ENCODE data around the gene PLCB1. TPM values are rescaled to one million over a fixed set of nuclear protein-coding genes. Genes with fewer than 3 reads are reported as not detected.

Gene PLCB1
- total and polyA plus RNA-seq, 2 experiments from 2014 or later = 14.9 to 20.7 TPM

GRCh38 chr20:8172191-8172590, 40.1 kb downstream of the PLCB1 start:
- no peak for ATAC-seq
- Mint-ChIP-seq H3K4me1 (peaks cover 8% of the 10 kb centered on the region; the same call in 2 of the 3 replicates), H3K9me3 (no peaks in the 10 kb centered on the region), H3K36me3 (ENCODE audit: low read depth) (no peaks in the 10 kb centered on the region), H3K4me3 (no peak overlapping the region), H3K27me3 (ENCODE audit: insufficient read depth, low read depth, poor library complexity) (no peaks in the 10 kb centered on the region), H3K27ac (no peak overlapping the region)
- H3K27ac ChIP-seq (ENCODE audit: low read depth) = no peak overlapping the region
- no peak overlapping the region for H3K4me3 ChIP-seq
- no peaks in the 10 kb centered on the region; the same call in 1 of the 2 replicates for H3K9me2 ChIP-seq (ENCODE audit: insufficient read depth)
- H4K20me1 ChIP-seq (replicated peaks; ENCODE audit: insufficient read depth) = no peaks in the 10 kb centered on the region
- no peaks in the 10 kb centered on the region for H3K36me3 ChIP-seq (ENCODE audit: insufficient read depth)
- peaks cover 7% of the 10 kb centered on the region; the same call in 1 of the 2 replicates for H3K4me1 ChIP-seq (ENCODE audit: insufficient read depth)
- H3K4me2 ChIP-seq = no peak overlapping the region
- TF ChIP-seq, protein P1, sequence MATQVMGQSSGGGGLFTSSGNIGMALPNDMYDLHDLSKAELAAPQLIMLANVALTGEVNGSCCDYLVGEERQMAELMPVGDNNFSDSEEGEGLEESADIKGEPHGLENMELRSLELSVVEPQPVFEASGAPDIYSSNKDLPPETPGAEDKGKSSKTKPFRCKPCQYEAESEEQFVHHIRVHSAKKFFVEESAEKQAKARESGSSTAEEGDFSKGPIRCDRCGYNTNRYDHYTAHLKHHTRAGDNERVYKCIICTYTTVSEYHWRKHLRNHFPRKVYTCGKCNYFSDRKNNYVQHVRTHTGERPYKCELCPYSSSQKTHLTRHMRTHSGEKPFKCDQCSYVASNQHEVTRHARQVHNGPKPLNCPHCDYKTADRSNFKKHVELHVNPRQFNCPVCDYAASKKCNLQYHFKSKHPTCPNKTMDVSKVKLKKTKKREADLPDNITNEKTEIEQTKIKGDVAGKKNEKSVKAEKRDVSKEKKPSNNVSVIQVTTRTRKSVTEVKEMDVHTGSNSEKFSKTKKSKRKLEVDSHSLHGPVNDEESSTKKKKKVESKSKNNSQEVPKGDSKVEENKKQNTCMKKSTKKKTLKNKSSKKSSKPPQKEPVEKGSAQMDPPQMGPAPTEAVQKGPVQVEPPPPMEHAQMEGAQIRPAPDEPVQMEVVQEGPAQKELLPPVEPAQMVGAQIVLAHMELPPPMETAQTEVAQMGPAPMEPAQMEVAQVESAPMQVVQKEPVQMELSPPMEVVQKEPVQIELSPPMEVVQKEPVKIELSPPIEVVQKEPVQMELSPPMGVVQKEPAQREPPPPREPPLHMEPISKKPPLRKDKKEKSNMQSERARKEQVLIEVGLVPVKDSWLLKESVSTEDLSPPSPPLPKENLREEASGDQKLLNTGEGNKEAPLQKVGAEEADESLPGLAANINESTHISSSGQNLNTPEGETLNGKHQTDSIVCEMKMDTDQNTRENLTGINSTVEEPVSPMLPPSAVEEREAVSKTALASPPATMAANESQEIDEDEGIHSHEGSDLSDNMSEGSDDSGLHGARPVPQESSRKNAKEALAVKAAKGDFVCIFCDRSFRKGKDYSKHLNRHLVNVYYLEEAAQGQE (IDR thresholded peaks at IDR 0.05; ENCODE audit: unreplicated experiment) = no peak
- TF ChIP-seq ZNF114 (CRISPR knock-in tag; IDR thresholded peaks at IDR 0.05) = no peak
- TF ChIP-seq, protein P2, sequence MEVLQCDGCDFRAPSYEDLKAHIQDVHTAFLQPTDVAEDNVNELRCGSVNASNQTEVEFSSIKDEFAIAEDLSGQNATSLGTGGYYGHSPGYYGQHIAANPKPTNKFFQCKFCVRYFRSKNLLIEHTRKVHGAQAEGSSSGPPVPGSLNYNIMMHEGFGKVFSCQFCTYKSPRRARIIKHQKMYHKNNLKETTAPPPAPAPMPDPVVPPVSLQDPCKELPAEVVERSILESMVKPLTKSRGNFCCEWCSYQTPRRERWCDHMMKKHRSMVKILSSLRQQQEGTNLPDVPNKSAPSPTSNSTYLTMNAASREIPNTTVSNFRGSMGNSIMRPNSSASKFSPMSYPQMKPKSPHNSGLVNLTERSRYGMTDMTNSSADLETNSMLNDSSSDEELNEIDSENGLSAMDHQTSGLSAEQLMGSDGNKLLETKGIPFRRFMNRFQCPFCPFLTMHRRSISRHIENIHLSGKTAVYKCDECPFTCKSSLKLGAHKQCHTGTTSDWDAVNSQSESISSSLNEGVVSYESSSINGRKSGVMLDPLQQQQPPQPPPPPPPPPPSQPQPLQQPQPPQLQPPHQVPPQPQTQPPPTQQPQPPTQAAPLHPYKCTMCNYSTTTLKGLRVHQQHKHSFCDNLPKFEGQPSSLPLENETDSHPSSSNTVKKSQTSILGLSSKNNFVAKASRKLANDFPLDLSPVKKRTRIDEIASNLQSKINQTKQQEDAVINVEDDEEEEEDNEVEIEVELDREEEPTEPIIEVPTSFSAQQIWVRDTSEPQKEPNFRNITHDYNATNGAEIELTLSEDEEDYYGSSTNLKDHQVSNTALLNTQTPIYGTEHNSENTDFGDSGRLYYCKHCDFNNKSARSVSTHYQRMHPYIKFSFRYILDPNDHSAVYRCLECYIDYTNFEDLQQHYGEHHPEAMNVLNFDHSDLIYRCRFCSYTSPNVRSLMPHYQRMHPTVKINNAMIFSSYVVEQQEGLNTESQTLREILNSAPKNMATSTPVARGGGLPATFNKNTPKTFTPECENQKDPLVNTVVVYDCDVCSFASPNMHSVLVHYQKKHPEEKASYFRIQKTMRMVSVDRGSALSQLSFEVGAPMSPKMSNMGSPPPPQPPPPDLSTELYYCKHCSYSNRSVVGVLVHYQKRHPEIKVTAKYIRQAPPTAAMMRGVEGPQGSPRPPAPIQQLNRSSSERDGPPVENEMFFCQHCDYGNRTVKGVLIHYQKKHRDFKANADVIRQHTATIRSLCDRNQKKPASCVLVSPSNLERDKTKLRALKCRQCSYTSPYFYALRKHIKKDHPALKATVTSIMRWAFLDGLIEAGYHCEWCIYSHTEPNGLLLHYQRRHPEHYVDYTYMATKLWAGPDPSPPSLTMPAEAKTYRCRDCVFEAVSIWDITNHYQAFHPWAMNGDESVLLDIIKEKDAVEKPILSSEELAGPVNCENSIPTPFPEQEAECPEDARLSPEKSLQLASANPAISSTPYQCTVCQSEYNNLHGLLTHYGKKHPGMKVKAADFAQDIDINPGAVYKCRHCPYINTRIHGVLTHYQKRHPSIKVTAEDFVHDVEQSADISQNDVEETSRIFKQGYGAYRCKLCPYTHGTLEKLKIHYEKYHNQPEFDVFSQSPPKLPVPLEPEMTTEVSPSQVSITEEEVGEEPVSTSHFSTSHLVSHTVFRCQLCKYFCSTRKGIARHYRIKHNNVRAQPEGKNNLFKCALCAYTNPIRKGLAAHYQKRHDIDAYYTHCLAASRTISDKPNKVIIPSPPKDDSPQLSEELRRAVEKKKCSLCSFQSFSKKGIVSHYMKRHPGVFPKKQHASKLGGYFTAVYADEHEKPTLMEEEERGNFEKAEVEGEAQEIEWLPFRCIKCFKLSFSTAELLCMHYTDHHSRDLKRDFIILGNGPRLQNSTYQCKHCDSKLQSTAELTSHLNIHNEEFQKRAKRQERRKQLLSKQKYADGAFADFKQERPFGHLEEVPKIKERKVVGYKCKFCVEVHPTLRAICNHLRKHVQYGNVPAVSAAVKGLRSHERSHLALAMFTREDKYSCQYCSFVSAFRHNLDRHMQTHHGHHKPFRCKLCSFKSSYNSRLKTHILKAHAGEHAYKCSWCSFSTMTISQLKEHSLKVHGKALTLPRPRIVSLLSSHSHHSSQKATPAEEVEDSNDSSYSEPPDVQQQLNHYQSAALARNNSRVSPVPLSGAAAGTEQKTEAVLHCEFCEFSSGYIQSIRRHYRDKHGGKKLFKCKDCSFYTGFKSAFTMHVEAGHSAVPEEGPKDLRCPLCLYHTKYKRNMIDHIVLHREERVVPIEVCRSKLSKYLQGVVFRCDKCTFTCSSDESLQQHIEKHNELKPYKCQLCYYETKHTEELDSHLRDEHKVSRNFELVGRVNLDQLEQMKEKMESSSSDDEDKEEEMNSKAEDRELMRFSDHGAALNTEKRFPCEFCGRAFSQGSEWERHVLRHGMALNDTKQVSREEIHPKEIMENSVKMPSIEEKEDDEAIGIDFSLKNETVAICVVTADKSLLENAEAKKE (CRISPR knock-in tag; IDR thresholded peaks at IDR 0.05) = no peak
- TF ChIP-seq ZNF331 (CRISPR knock-in tag; IDR thresholded peaks at IDR 0.05; ENCODE audit: low read depth) = no peak
- no peak for TF ChIP-seq CREB1 (CRISPR knock-in tag; IDR thresholded peaks at IDR 0.05; ENCODE audit: low read depth)
- TF ChIP-seq, protein P3, sequence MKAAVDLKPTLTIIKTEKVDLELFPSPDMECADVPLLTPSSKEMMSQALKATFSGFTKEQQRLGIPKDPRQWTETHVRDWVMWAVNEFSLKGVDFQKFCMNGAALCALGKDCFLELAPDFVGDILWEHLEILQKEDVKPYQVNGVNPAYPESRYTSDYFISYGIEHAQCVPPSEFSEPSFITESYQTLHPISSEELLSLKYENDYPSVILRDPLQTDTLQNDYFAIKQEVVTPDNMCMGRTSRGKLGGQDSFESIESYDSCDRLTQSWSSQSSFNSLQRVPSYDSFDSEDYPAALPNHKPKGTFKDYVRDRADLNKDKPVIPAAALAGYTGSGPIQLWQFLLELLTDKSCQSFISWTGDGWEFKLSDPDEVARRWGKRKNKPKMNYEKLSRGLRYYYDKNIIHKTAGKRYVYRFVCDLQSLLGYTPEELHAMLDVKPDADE (IDR thresholded peaks at IDR 0.05) = no peak
- TF ChIP-seq POLR2AphosphoS5 (IDR thresholded peaks at IDR 0.05; ENCODE audit: low read depth) = no peak
- TF ChIP-seq EZH2 (IDR thresholded peaks at IDR 0.05; ENCODE audit: low read depth, unreplicated experiment) = no peak
- no peak for TF ChIP-seq JUNB (IDR thresholded peaks at IDR 0.05; ENCODE audit: unreplicated experiment)
- TF ChIP-seq, protein P4, sequence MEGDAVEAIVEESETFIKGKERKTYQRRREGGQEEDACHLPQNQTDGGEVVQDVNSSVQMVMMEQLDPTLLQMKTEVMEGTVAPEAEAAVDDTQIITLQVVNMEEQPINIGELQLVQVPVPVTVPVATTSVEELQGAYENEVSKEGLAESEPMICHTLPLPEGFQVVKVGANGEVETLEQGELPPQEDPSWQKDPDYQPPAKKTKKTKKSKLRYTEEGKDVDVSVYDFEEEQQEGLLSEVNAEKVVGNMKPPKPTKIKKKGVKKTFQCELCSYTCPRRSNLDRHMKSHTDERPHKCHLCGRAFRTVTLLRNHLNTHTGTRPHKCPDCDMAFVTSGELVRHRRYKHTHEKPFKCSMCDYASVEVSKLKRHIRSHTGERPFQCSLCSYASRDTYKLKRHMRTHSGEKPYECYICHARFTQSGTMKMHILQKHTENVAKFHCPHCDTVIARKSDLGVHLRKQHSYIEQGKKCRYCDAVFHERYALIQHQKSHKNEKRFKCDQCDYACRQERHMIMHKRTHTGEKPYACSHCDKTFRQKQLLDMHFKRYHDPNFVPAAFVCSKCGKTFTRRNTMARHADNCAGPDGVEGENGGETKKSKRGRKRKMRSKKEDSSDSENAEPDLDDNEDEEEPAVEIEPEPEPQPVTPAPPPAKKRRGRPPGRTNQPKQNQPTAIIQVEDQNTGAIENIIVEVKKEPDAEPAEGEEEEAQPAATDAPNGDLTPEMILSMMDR (conservative IDR thresholded peaks at IDR 0.05; ENCODE audit: low read depth in 2 of 2) = no peak
- TF ChIP-seq STAT1 (IDR thresholded peaks at IDR 0.05; ENCODE audit: unreplicated experiment) = no peak
- no peak for TF ChIP-seq EZH2phosphoT487 (IDR thresholded peaks at IDR 0.05; ENCODE audit: unreplicated experiment)
- no peak for TF ChIP-seq NANOG (IDR thresholded peaks at IDR 0.05; ENCODE audit: borderline replicate concordance)
- H3F3A ChIP-seq (replicated peaks; ENCODE audit: low read depth) = no peaks in the 10 kb centered on the region
- no peaks in the 10 kb centered on the region for H3K27me3 ChIP-seq (ENCODE audit: insufficient read depth)
- no peak overlapping the region for H2AFZ ChIP-seq
- DNase-seq (ENCODE audit: low spot score) = no peak
- H3K79me2 ChIP-seq (replicated peaks; ENCODE audit: insufficient read depth) = no peaks in the 10 kb centered on the region
